HPDE6-E6E7 (cell line): Measurements from ENCODE around the gene PLA2G4E.

Experiments
- DNase-seq: peaks from one replicate; pipeline ENCODE4 v3.0.0; 2011; ENCODE audit warnings: missing footprints; ENCODE audit errors: extremely low spot score

Gene PLA2G4E

DNA sequence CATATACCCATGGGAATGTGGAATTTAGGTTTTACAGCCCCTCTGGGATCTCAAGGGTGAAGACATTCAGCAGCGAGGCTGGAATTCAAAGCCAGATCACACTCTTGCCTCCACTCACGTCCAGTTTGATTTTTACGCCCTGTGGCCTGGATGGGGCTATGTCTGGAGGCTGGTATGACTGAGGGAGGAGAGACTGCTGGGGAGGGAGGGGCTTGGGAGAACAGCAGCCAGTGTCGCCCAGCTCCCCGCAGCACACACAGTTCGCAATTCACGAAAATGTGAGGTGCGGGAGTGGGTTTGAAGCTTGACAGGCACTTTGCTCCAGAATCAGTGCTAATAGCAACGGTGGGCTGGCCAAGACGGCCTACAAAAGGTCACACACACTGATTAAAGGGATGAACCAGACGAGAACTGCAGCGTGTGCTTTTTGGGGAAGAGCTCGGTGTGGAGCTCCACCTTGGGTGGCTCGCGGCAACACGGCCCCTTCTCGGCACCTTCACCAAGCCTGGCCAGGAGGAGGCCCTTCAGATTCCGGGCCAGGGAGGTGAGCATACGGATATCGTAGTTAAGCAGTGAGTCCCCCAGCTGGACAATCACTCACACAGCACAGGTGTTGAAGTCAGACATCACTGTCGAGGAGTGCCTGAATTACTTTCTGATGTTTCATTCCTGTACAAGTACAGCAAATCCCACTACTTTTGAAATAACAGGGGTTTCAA lies 64.9 kb downstream of the PLA2G4E start:
- DNase-seq, result no peak

DNA sequence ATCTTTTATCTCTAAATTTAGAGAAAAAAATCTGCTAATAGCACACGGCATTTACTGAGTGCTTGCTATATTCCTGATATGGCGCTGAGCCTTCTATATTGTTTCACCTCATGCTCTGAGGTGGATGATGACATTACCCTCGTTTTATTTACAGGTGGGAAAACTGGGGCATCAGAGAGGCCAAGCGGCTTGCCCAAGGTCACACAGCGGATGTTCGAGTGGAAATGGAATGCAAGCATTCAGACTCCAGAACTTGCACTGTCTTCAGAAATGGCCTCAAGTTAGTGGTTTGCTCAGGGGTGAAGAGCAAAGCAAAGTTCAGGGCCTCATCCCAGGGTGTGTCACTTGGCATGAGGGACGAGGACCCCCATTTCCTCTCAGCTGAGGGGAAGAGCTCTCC lies 65.7 kb downstream of the PLA2G4E start:
- no peak for DNase-seq

DNA sequence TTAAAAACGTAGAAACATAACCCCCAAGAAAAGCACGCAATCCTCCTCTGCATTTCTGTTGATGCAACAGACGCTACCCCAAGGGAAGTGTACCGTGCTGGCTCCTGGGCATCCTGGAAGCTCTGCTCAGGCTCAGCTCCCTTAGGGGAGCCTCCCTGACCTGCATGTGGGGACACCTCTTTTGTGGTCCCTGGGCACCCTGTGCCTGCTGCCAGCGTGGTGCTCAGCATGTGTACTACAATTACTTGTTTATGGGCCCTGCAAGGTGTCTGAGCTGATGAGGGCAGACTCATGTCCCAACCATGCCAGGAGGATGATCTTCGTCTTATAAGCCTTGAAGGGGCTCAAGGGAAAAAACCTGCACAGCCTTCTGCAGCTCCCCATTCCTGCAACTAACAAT lies 66.8 kb downstream of the PLA2G4E start:
- DNase-seq, result no peak

DNA sequence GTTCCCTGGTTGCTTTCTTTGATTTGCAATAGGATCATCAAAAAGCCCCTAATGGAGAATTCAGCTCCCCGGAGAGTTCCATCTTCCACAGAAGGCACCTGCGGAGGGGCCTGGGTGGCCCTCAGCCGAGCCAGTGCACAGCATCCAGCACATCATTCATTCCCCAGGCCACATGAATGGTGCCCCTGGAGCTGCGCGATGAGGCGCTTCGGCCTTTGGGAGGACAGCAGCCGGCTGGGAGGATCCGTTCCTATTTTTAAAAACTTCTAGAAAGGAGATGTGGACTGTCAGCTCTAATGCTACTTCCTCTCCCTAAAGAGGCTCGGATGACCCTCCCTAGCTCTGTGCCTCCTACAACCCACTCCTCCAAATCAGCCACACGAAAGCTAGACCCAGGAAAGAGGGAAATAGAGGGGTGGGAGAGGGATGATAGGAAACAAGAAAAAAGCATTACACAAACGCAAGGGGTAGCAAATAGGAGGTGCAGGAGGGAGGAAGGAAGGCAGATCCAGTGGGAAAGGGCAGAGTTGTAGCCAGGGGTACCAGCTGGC lies 68.8 kb downstream of the PLA2G4E start:
- no peak for DNase-seq

DNA sequence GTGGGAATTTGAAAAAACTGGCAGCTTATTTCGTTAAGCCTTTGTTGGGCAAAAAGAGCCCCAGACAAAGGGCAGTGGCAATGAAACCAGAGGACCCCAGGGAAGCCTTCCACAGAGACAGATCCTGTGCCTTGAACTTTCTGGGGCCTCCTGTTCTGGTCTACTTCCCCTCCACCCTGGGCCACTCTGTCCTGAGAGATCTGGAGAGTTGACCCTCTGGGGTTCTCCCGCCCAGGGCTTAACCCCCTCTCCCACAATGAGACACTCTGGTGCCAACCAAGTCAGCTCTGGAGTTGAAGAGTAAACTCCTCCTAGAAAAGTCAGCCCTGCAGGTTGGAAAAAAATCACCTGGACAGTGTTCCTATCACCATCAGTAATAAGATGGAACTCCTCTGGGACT lies 69.3 kb downstream of the PLA2G4E start:
- no peak for DNase-seq

DNA sequence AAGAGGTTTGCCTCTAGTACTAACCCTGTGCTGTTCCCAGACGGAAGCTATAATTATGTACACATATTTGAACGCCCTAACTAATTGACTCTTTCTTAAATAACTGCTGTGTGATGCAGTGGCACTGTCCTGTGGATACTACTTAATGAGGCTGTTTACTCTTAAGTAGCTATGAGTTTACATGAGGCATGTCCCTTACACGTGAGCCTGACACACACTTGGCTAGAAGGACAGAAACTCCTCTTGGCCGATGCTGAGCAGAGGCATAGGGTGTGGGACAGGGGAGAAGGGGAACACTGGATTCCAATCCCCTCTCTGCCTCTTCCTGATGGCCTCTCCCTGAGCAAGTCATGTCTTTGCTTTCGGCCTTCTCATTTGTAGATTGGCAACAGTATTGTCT lies 70.4 kb downstream of the PLA2G4E start:
- no peak for DNase-seq

DNA sequence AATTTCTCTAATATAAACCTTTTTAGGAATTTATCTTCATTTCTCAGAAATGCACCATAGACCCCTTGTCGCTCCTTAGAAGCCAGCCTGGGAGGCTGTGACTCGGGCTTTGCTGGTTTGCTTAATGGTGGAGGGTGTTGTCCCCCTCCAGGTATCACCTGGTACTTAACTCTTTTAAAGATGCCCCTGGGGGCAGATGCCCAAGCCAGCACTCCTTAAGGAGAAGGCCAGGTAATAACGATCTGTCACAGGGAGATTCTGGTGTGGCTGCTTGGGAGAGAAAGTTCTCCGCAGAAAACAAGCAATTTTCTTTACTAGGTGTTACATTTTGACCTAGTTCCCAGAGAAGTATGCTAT lies 70.7 kb downstream of the PLA2G4E start:
- DNase-seq, result no peak

DNA sequence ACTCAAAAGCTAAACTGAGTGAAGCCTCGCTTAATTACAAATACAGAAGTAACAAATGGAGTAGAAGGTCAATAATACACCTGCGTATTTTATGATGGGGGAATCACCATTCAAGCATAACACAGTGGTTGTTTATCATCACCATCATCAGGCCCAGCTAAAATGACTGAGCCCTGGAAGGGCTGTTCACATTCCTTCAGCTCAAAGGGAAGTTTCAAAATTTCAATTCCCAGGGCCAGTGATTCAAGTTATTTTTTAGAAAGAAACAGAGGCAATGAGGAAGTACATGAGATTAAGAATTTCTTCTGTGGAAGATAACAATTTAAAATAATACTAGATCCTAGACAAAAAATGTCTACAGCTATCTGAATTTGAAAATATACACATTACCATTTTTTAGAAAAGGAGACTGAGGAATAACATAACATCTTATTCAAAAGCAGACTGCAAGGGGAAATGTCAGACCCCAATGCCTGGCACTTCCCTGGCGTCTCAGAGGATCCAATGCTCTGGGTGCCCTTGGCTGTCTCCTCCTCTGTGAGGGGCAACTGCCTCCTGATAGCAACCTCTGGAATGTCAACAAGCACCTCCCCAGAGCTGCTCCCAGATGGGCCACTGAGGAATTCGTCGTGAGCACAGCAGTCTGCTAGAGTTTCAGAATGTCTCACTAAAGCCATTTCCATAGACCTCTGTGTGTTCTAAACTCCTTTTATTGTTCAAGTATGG lies 71.3 kb downstream of the PLA2G4E start:
- no peak for DNase-seq

DNA sequence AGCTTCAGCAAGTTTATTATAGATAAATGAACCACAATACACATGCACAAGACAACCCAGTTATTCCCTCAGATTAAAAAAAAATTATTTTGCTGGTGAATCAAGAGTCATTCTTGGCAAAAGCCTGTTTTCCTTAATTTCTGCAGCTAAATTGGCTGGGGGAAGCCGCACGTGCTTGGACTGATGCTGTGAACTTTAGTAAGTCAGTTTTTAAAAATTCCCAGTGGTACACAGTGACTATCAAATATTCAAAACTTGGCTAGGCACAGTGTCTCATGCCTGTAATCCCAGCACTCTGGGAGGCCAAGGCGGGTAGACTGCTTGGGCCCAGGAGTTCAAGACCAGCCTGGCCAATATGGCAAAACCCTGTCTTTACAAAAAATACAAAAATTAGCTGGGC lies 72.4 kb downstream of the PLA2G4E start:
- DNase-seq, result no peak

DNA sequence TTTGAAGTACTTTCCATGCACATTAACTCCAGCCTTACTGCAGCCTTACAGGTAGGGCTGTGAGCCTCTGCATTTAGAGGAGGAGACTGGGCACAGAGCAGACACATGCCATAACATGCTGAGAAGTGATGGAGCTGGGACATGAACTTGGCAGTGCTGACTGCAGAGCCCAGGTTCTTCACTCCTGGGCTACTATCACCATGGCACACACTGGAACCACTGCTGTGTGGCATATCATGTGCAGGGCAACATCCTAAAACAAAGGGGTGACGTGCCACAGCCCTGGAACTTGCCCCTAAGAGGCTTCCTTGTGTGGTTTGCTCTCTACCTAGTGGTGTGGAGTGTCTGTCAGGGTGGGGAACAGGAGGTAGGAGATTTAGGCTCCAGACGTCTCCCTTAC lies 73.9 kb downstream of the PLA2G4E start:
- DNase-seq, result no peak

DNA sequence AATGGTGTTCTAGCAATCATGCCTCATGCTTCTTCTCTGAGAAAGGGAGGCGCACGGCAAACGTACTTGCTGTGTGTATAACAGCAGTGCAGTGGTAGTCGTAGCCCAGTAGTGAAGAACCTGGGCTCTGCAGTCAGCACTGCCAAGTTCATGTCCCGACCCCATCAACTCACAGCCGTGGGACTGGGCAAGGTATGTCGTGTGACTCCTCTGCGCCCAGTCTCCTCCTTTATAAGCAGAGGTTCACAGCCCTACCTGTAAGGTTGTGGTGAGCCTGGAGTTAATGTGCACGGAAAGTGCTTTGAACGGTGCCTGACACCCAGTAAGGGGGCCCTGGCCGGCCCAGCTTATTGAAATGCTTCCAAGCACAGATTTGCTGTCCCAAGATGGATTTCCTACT lies 75.1 kb downstream of the PLA2G4E start:
- DNase-seq, result no peak

DNA sequence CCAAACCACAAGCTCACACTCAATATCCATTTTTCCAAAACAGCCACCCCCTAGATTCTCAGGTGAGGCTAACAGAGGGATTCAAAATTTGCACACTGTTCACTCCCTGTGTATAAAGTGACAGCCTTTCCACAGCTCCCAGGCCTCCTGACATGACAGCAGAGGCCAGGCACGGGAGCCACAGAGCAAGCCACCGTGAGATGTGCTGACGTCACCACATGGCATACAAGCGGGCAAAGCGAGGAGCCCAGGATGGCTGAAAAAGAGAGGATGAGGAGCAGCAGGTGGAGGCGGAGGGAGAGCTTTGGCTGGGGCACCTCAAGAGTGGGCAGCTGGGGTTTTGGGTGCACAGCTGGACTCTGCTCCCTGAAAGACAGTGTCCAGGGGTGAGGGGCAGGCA lies 75.6 kb downstream of the PLA2G4E start:
- no peak for DNase-seq

DNA sequence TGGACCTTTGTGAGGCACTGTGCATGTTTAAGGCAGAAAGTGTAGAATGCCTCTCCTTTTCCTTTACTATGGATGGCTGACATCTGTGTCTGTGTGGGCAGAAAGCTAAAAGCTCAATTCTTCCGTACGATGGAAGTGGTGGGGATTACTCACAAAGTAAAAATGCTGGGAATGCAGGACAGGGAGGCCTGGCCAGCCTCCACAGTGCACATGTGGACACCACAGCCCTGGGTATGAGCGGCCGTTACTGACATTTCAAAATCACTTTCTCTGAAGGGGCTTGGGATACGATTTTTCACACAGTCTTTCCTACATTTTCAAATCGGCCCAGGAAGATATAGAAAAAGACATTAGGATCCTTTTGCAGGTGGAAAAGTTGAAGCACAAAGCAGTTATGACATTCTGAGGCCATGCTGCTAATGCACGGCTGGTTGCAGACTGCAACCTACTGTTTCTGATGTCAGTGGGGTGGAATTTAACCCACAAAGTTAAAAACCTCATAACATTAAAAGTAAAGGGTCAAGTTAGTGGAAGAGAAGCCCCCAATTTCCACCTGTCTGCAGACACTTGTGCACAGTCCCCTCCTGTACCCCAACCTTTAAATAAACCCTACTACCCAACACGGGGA lies 76.4 kb downstream of the PLA2G4E start:
- peak; percentile 38 for DNase-seq

DNA sequence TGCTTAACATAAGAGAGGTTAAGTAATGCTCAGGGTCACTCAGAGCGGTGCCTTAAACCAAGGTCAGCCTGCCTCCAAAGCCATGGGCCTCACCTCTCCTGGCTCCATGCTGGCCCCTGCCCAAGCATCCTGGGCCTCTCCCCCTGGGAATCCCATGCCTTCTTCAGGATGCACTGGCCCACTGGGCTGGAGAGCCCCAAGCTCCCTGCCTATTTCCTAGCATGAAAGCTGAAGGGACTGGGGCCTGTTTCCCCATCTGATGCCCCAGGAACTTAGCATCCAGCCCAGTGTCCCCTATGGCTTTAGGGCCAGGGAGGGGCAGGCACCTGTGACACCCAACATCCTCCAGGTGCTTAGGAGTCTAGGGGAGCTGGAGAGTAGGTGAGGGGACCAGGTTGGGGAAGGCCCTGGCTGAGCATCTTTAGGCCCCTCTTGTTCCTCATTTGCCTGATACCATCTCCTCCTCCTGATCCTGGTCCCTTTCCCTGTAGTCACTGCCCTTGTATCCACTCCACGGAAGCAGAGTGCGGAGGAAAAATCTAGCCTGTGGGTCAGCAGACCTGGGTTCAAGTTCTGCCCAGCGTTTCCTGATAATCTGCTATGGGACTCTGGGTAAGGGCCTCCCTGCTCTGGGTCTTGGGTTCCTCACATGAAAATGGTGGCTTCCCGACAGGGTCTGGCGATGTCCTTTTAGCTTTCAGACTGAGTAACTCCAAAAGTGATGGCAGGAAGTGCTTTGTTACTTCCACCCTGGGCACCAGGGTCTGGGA lies 77.1 kb downstream of the PLA2G4E start:
- DNase-seq, result no peak

DNA sequence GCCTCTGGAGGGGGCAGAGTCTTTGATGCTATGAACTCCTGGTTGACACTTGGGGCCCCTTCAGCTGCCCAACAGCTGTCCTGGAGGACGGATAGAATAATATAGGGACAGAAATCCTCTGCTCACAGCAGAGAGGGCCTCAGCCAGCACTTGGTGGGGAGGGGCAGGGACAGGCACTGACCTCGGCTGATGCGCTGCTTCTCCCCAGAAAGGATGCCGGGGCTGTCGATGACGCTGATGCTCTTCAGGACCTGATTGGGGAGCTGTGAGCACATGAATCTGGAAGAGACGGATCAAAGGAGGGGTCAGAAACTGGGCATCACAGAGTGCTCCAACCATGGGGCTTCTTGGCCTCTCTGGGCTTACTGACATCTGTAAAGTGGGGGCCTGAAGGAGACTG lies 78.0 kb downstream of the PLA2G4E start:
- no peak for DNase-seq

DNA sequence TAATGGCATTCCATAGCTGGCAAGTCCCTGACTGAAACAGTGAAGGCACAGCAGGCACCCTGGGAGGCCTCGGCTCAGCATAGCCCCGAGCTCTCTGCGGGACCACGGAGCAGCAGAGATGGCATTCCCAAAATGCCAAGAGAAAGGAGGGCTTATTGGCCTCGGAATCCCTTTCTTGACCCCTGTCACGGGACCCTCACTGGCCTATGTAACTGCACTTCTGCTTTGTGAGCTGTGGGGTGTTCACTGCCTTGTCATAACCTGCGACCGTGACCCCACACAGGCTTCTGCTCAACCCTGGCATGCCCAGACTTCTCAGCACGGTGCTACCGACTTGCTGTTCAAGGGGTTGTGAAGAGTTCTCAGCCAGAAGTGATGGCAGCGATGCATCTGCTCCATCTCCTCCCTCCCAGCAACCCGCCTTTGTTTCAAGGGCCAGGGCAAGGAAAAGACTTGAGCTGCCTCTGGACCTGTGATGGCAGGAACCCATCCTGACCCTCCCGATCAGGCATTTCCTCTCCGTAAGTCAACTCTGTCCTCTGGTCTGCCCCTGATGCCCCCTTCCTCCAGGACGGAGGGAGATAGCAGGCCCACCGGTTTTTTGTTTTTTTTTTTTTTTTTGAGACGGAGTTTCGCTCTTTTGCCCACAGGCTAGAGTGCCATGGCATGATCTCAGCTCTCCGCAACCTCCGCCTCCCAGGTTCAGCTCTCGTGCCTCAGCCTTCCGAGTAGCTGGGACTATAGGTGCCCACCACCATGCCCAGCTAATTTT lies 79.0 kb downstream of the PLA2G4E start:
- DNase-seq, result no peak

DNA sequence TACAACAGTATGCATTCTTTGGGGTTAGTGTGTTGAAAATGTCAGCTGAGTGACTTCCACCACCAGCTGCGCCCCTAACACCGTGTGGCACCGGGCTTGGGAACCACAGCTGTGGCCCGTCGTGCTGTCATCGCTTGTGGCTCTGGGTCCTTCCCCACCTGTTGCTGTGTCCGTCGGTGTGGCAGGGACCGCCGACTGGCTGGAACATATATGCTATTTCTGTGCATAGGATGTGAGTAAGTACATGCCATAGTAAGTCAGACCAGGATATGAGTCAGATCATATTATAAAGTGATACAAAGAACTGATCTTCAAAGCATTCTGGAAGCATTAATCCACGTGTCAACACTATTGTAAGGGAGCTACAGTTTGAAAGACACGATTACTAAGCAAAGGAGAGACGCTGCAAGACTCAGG lies 80.4 kb downstream of the PLA2G4E start:
- peak; percentile 78 for DNase-seq

DNA sequence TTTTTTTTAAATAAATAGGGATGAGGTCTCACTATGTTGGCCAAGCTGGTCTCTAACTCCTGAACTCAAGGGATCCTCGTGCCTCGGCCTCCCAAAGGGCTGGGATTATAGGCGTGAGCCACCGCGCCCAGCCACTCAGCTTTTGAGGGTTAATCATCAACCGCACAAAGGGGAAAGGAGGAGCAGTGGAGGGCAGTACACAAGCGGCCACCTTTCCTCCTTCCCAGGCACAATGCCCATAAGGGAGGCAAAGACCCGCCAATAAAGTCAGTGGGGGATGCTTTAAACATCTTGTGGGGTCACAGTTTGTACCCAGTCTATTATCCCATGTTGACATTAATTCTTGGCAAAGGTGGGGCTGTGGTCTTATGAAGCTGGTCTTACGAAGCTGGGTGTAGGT lies 80.9 kb downstream of the PLA2G4E start:
- DNase-seq, result no peak

DNA sequence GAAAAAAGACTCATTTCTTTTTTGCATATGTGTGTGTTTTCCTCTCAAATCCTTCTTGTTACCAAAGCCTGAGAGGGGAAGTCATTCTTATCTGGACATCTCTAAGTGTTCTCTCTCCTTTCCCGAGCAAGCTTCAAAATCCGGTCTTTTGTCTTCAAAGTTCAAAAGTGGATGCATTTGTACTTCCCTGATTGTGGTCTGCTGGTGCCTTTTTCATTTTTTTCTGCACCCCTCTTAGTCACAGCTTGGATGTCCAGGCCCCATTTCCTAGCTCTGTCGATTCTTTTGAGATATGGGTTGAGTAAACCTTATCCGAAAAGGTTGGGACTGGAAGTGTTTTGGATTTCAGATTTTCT lies 83.3 kb downstream of the PLA2G4E start:
- no peak for DNase-seq

DNA sequence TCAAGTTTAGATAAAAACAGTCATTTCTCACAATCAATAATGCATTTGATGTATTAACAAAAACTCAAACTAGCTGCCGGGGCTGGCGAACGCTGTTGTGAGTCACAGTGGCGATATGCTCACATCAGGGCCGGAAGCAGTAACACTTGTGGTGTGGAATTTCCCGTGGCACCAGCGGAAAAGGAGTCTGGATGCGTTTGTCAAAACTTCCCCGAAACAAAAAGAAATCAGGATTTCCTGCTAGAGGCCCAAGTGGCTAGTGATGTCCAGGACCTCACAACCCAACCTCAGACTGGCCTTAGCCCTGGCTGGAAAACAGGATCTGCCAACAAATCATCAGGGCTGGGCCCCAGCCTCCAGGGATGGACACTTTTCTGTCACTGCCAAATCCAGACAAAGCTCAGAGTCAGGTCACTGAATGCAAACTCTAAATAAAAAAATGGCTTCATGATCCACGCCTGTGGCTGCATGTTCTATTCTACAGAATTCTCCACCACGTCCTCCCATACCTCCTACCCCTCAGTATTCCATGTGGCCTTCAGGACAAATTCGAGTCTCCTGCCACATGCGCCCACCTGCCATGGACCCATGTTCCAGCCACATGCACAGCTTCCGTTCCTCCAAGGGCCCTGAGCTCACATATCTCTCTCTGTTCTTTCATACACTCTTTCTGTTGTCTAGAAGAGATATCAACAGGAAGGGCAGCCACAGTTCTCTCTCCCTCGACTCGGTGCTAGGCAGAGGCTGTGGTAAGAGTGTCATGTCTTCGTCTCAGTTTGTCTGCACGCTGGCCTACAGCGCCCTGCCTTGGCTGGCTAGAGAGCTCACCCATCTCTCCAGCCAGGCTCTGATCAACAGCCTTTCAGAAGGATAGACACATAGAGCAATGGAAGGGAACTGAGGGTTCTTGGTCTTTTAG lies 83.9 kb downstream of the PLA2G4E start:
- DNase-seq, result no peak
